Prostate gland (tissue), 2 donors: ENCODE measurements around the gene VAV1. TPM values are rescaled to one million over a fixed set of nuclear protein-coding genes. Genes with fewer than 3 reads are reported as not detected.
"Not testable (repeated sequence)": the region's sequence is repeated elsewhere in the genome, so short reads cannot be mapped to it uniquely, and the experiment has no call there.

ENCODE experiments used
- DNase-seq: peaks from one replicate; pipeline ENCODE4 v3.0.0-alpha.2; 2019; ENCODE audit warnings: low spot score
- H3K27ac ChIP-seq, 2 donors: fragments of 200-600 bp; sonication (generic); 2 replicates each; pipeline ENCODE4 v1.5.1; 2017 to 2019
- H3K27me3 ChIP-seq: fragments of 200-600 bp; sonication (generic); replicated peaks from 2 replicates; pipeline ENCODE4 v1.5.1; 2019; ENCODE audit not compliant: insufficient read depth
- H3K36me3 ChIP-seq, 2 donors: fragments of 200-600 bp; sonication (generic); 1 replicate in 1 of 2; 2 replicates in 1 of 2; pipeline versions ENCODE4 v1.5.1 to v1.8.1; 2017 to 2019
- H3K4me1 ChIP-seq: fragments of 200-600 bp; sonication (generic); replicated peaks from 2 replicates; pipeline ENCODE4 v1.5.1; 2019
- H3K4me3 ChIP-seq, 2 donors: fragments of 200-600 bp; sonication (generic); 2 replicates each; pipeline ENCODE4 v1.5.1; 2017 to 2019
- H3K9me3 ChIP-seq: fragments of 200-600 bp; sonication (generic); 2 replicates; pipeline ENCODE4 v1.5.1; 2017
- POLR2A ChIP-seq: fragments of 450-650 bp; IDR thresholded peaks from one replicate; pipeline ENCODE4 v1.6.1; 2016; ENCODE audit warnings: antibody characterized with exemption, mild to moderate bottlenecking
- POLR2AphosphoS5 ChIP-seq: sonication (generic); formaldehyde crosslinking; IDR thresholded peaks from one replicate; pipeline ENCODE4 v1.6.1; 2017; ENCODE audit warnings: antibody characterized with exemption
- WGBS: methylation state at CpG from one replicate; pipeline ENCODE4 v1.1.5; 2018; 5-methylcytosine and 5-hydroxymethylcytosine counted together
- intact Hi-C: fragments of 100-400 bp; cut with DNase I; formaldehyde crosslinking; loops from one replicate; pipeline ENCODE4 v1.14.2; 2022
- total RNA-seq, 2 donors: library from RNA; depleted of rRNA; stranded (reverse); fragments of >200 nt; gene quantifications; one replicate each; pipeline ENCODE4 v1.1.0, GENCODE V29; 2016
- TF ChIP-seq, protein P1 (sequence below), 4 experiments: fragments of 200-600 bp in 2 of 4; fragments of 450-650 bp in 2 of 4; sonication (generic) in 2 of 4; IDR thresholded peaks; 1 replicate in 3 of 4; 2 replicates in 1 of 4; pipeline ENCODE4 v1.5.1; 2016 to 2019; ENCODE audit warnings: antibody characterized with exemption in 4 of 4, mild to moderate bottlenecking in 2 of 4, moderate library complexity in 2 of 4

The VAV1 gene
- total RNA-seq, 2 donors from 2014 or later, result 3.6 to 4.8 TPM

DNA sequence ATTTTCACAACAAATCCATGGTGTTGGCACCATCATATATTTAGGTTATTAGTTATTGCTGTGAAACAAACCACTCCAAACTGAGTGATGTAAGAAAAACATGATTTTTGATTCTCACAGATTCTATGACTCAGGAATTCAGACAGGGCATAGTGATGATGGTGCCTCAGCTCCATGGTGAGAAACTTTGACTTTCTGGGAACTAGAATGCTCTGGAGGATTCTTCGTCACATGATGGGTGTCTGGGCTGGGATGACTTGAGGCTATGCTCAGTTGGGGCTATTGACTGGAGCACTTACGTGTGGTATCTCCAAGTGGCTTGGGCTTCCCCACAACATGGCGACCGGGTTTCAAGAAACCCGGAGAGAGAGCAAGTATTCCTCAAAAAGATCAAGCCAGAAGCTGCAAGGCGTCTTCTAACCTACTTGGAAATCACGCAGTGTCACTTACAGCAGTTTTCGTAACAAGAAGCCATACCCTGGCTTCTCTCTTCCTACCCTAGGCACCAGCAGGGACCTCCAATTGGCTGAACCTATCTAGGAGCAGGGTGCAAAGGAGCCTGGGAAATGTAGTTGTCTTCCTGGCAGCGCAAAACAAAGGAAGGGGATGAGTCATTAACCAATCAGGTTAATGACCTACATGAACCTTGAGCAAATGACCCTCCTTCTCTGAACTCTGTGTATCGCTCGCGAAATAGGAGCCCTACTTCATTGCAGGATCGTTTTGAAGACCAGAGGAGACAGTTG lies 22.4 kb downstream of the VAV1 start:
- intact Hi-C loops, result no loop called here
- Histone ChIP-seq H3K4me1 (no peaks in the 10 kb centered on the region), H3K4me3 (no peak overlapping the region), H3K27me3 (no peaks in the 10 kb centered on the region), H3K9me3 (no peaks in the 10 kb centered on the region), H3K36me3 (no peaks in the 10 kb centered on the region), H3K27ac (no peak overlapping the region)
- TF ChIP-seq POLR2A, result no peak
- TF ChIP-seq, protein P1, sequence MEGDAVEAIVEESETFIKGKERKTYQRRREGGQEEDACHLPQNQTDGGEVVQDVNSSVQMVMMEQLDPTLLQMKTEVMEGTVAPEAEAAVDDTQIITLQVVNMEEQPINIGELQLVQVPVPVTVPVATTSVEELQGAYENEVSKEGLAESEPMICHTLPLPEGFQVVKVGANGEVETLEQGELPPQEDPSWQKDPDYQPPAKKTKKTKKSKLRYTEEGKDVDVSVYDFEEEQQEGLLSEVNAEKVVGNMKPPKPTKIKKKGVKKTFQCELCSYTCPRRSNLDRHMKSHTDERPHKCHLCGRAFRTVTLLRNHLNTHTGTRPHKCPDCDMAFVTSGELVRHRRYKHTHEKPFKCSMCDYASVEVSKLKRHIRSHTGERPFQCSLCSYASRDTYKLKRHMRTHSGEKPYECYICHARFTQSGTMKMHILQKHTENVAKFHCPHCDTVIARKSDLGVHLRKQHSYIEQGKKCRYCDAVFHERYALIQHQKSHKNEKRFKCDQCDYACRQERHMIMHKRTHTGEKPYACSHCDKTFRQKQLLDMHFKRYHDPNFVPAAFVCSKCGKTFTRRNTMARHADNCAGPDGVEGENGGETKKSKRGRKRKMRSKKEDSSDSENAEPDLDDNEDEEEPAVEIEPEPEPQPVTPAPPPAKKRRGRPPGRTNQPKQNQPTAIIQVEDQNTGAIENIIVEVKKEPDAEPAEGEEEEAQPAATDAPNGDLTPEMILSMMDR (IDR thresholded peaks at IDR 0.05), result no peak
- no peak for TF ChIP-seq POLR2AphosphoS5
- 88% methylated on average over 13 of the region's 13 CpGs for WGBS
- DNase-seq, result no peak

DNA sequence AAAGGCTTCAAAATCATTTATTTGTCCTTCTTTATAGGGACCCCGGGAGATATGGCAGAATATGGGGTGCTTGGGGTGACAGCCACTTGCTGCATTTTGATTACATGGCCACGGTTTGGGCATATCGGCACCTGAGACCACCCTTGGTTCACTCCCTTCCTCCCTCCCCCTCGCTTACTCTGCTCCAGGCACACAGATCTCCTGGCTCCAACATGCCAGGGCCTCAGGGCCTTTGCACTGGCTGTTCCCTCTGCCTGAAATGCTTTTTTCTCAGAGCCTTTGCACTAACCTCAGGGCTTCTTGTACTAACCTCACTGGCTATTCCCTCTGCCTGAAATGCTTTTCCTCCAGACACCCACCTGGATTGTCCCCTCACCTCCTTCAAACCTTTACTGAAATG lies 23.8 kb downstream of the VAV1 start:
- WGBS, result 79% methylated on average over 4 of the region's 4 CpGs
- no peak for DNase-seq
- Histone ChIP-seq H3K4me3 (no peak overlapping the region), H3K27ac (no peak overlapping the region), H3K9me3 (no peaks in the 10 kb centered on the region), H3K36me3 (no peaks in the 10 kb centered on the region), H3K4me1 (no peaks in the 10 kb centered on the region), H3K27me3 (no peaks in the 10 kb centered on the region)
- no peak for TF ChIP-seq POLR2AphosphoS5
- TF ChIP-seq, protein P1 (IDR thresholded peaks at IDR 0.05), result no peak
- TF ChIP-seq POLR2A, result no peak
- intact Hi-C loops, result no loop called here

DNA sequence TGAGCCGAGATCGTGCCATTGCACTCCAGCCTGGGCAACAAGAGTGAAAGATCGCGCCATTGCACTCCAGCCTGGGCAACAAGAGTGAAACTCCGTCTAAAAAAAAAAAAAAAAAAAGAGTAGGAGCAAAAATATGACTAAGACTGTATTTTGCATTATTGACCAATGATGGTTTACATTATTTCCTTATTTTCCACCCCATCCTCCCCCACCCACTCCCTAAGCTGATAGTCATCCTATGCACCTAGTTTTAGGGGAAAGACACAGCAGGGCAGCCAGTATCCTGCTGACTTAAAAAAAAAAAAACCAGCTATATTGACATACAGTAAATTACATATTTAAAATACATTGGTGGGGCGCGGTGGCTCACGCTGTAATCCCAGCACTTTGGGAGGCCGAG lies 25.1 kb downstream of the VAV1 start:
- Histone ChIP-seq H3K4me1 (no peaks in the 10 kb centered on the region), H3K9me3 (no peaks in the 10 kb centered on the region), H3K27ac (no peak overlapping the region), H3K27me3 (no peaks in the 10 kb centered on the region), H3K4me3 (no peak overlapping the region), H3K36me3 (no peaks in the 10 kb centered on the region)
- 81% methylated on average over 9 of the region's 9 CpGs for WGBS
- intact Hi-C loops, result no loop called here
- TF ChIP-seq POLR2A (no peak), POLR2AphosphoS5 (no peak)
- TF ChIP-seq, protein P1 (IDR thresholded peaks at IDR 0.05), result no peak
- no peak for DNase-seq

DNA sequence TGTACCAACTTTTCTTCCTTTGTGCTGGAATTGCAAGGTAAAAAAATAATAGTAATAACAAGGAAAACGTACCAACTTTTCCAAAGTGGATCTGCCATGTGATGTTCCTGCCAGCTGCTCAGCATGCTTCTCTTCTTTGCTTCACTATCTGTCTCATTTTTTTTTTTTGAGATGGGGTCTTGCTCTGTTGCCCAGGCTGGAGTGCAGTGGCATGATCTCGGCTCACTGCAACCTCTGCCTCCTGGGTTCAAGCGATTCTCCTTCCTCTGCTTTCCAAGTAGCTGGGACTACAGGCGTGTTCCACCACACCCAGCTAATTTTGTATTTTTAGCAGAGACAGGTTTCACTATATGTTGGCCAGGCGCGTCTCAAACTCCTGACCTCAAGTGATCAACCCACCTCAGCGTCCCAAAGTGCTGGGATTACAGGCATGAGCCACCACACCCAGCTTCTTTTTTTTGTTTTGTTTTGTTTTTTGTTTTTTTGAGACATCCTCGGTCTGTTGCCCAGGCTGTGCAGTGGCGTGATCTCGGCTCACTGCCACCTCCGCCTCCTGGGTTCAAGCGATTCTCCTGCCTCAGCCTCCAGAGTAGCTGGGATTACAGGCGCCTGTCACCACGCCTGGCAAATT lies 27.8 kb downstream of the VAV1 start:
- intact Hi-C loops, H3K4me1 ChIP-seq, H3K36me3 ChIP-seq, H3K9me3 ChIP-seq, H3K4me3 ChIP-seq, H3K27me3 ChIP-seq, DNase-seq: not testable (repeated sequence)
- peak overlapping the region in 1 of 2 donors; percentile 2 for H3K27ac ChIP-seq
- 84% methylated on average over 14 of the region's 14 CpGs for WGBS

DNA sequence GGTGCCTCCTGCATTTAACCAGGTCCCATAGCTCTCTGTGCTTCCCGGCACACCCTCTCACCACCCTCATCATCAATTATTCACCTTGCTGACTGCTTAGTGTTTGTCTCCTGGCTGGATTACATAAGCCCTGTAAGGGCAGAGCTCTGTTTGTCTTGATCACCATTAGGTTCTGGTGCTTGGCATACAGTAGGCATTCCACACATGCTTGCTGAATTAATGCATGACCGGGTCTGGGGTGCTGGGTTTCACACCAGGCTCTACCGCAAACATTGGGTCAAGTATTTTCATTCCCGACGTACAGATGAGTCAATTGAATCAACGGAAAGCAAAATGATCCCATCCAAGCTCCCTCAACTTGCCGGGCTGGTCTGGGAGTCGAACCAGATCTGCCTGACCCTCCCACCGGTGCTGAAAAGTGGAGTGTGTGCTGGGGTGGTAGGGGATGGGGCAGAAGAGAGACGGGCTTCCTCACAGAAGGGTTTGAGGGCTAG lies 28.5 kb downstream of the VAV1 start:
- no peak overlapping the region for H3K4me3 ChIP-seq
- H3K36me3 ChIP-seq, result no peaks in the 10 kb centered on the region
- intact Hi-C loops, result no loop called here
- no peaks in the 10 kb centered on the region for H3K4me1 ChIP-seq
- TF ChIP-seq POLR2A (no peak), POLR2AphosphoS5 (no peak)
- TF ChIP-seq, protein P1 (IDR thresholded peaks at IDR 0.05), result no peak
- DNase-seq, result no peak
- 30% methylated on average over 10 of the region's 10 CpGs for WGBS
- no peaks in the 10 kb centered on the region for H3K27me3 ChIP-seq
- no peak overlapping the region for H3K27ac ChIP-seq
- H3K9me3 ChIP-seq, result no peaks in the 10 kb centered on the region
